SK-N-SH (cell line): Measurements from ENCODE around the gene NUMB. TPM values are rescaled to one million over a fixed set of nuclear protein-coding genes. Genes with fewer than 3 reads are reported as not detected.
A peak's percentile ranks its signal among the peaks of the same experiment; 100 is the strongest.

Experiments
- CTCF ChIA-PET: fragments of 300-600, 350-600 bp; formaldehyde crosslinking; extraction: SDS; loops from one replicate; lab custom pipeline; 2021; lab: Yijun Ruan, JAX
- POLR2A ChIA-PET: fragments of 350-600 bp; sonication (Branson Sonifier 250); formaldehyde crosslinking; extraction: SDS; loops from one replicate; lab custom pipeline; 2020; ENCODE audit warnings: antibody characterized with exemption, inconsistent platforms; lab: Yijun Ruan, JAX
- DNase-seq: peaks from one replicate; pipeline ENCODE4 v3.0.0; 2012
- H2AFZ ChIP-seq: fragments of 200-600 bp; sonication (generic); 2 replicates; pipeline ENCODE4 v1.8.1; 2016; ENCODE audit warnings: antibody characterized with exemption, mild to moderate bottlenecking, low read depth
- H3F3A ChIP-seq: fragments of 200-600 bp; sonication (generic); replicated peaks from 2 replicates; pipeline ENCODE3; 2016; ENCODE audit warnings: antibody characterized with exemption, mild to moderate bottlenecking; ENCODE audit not compliant: insufficient read depth
- H3K27ac ChIP-seq, 2 experiments: fragments of 200-500 bp in 1 of 2; fragments of 200-600 bp in 1 of 2; sonication (Bioruptor generic) in 1 of 2; sonication (generic), shearing (Covaris generic) in 1 of 2; 2 replicates each; pipeline versions ENCODE4 v1.5.1 to v1.6.1; 2014 to 2016; ENCODE audit warnings: low read depth in 2 of 2, inconsistent platforms in 1 of 2, low read length in 1 of 2, mild to moderate bottlenecking in 1 of 2, mixed read lengths in 1 of 2
- H3K27me3 ChIP-seq: fragments of 200-600 bp; sonication (generic), shearing (Covaris generic); 2 replicates; pipeline ENCODE4 v1.6.1; 2016; ENCODE audit warnings: mixed run types; ENCODE audit not compliant: insufficient read depth
- H3K36me3 ChIP-seq, 2 experiments: fragments of 200-500 bp in 1 of 2; fragments of 200-600 bp in 1 of 2; sonication (Bioruptor generic) in 1 of 2; sonication (generic) in 1 of 2; replicated peaks in 1 of 2; 2 replicates each; pipeline versions ENCODE3 to v1.5.1; 2014 to 2016; ENCODE audit warnings: low read length in 1 of 2, mild to moderate bottlenecking in 1 of 2; ENCODE audit not compliant: insufficient read depth in 2 of 2, control insufficient read depth in 1 of 2
- H3K4me1 ChIP-seq, 2 experiments: fragments of 200-500 bp in 1 of 2; fragments of 200-600 bp in 1 of 2; sonication (Bioruptor generic) in 1 of 2; sonication (generic), shearing (Covaris generic) in 1 of 2; 2 replicates each; pipeline versions ENCODE4 v1.5.1 to v1.6.1; 2014 to 2016; ENCODE audit warnings: low read depth in 1 of 2, low read length in 1 of 2, mixed run types in 1 of 2; ENCODE audit not compliant: insufficient read depth in 2 of 2, control insufficient read depth in 1 of 2
- H3K4me2 ChIP-seq: fragments of 200-600 bp; sonication (generic), shearing (Covaris generic); 2 replicates; pipeline ENCODE4 v1.6.1; 2017; ENCODE audit warnings: mixed run types
- H3K4me3 ChIP-seq, 2 experiments: fragments of 200-500 bp in 1 of 2; fragments of 200-600 bp in 1 of 2; sonication (Bioruptor generic) in 1 of 2; sonication (generic), shearing (Covaris generic) in 1 of 2; 2 replicates each; pipeline versions ENCODE4 v1.5.1 to v1.8.1; 2014 to 2016; ENCODE audit warnings: low read depth in 2 of 2, inconsistent platforms in 1 of 2, low read length in 1 of 2, mild to moderate bottlenecking in 1 of 2, mixed read lengths in 1 of 2, moderate library complexity in 1 of 2
- H3K79me2 ChIP-seq: fragments of 200-600 bp; sonication (generic); 2 replicates; pipeline ENCODE4 v1.8.1; 2017; ENCODE audit warnings: mild to moderate bottlenecking; ENCODE audit not compliant: insufficient read depth
- H3K9ac ChIP-seq: fragments of 200-600 bp; sonication (generic); 2 replicates; pipeline ENCODE4 v1.6.1; 2017; ENCODE audit warnings: mixed run types
- H3K9me2 ChIP-seq: fragments of 200-600 bp; sonication (generic); 2 replicates; pipeline ENCODE4 v1.6.1; 2017; ENCODE audit warnings: mixed run types
- H3K9me3 ChIP-seq: fragments of 200-600 bp; sonication (generic); 2 replicates; pipeline ENCODE4 v1.6.1; 2017; ENCODE audit warnings: mixed run types, mild to moderate bottlenecking, moderate library complexity
- H4K20me1 ChIP-seq: fragments of 200-600 bp; sonication (generic); 2 replicates; pipeline ENCODE4 v1.6.1; 2017; ENCODE audit warnings: mild to moderate bottlenecking, mixed run types; ENCODE audit not compliant: insufficient read depth
- CHD2 ChIP-seq: fragments of 150-350 bp; IDR thresholded peaks from 2 replicates; pipeline ENCODE4 v1.6.1; 2018; ENCODE audit warnings: low read length; ENCODE audit not compliant: partially characterized antibody
- PBX3 ChIP-seq: IDR thresholded peaks from 2 replicates; pipeline ENCODE4; 2012
- SIN3A ChIP-seq: IDR thresholded peaks from 2 replicates; pipeline ENCODE4 v1.6.1; 2012; ENCODE audit warnings: low read depth, mild to moderate bottlenecking, low read length, moderate library complexity, borderline replicate concordance
- TCF12 ChIP-seq: IDR thresholded peaks from 2 replicates; pipeline ENCODE4 v1.4.0; 2012
- WGBS: methylation state at CpG from one replicate; pipeline ENCODE4 v1.1.6; 2017; ENCODE audit warnings: low lambda C conversion rate; 5-methylcytosine and 5-hydroxymethylcytosine counted together
- polyA plus RNA-seq, 3 experiments: library from polyadenylated mRNA; depleted of rRNA; stranded (reverse); fragments of >200 nt; gene quantifications; 2 replicates each; pipeline ENCODE4 v1.2.3, GENCODE V29; 2012
- TF ChIP-seq, protein P1 (sequence below): IDR thresholded peaks from 2 replicates; pipeline ENCODE4 v1.4.0; 2012; ENCODE audit warnings: low read depth
- TF ChIP-seq, protein P2 (sequence below): IDR thresholded peaks from 2 replicates; pipeline ENCODE4 v1.4.0; 2012; ENCODE audit warnings: low read depth, borderline replicate concordance
- TF ChIP-seq, protein P3 (sequence below): IDR thresholded peaks from 2 replicates; pipeline ENCODE4 v1.4.0; 2012; ENCODE audit warnings: low read depth, borderline replicate concordance

Gene NUMB
- polyA plus RNA-seq, 1 of the 3 experiments (the other 2 are of a cell fraction), result 58.4 TPM

- TF ChIP-seq, protein P1, sequence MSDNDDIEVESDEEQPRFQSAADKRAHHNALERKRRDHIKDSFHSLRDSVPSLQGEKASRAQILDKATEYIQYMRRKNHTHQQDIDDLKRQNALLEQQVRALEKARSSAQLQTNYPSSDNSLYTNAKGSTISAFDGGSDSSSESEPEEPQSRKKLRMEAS, result no peak
- no peak for TF ChIP-seq CHD2
- TF ChIP-seq, protein P2, sequence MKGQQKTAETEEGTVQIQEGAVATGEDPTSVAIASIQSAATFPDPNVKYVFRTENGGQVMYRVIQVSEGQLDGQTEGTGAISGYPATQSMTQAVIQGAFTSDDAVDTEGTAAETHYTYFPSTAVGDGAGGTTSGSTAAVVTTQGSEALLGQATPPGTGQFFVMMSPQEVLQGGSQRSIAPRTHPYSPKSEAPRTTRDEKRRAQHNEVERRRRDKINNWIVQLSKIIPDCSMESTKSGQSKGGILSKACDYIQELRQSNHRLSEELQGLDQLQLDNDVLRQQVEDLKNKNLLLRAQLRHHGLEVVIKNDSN, result no peak
- Histone ChIP-seq H3K27ac (peak overlapping the region in 1 of 2 experiments; percentile 48; a peak in 1 of 4 replicates), H3K27me3 (no peaks in the 10 kb centered on the region), H3K4me1 (no peaks in the 10 kb centered on the region), H3K9me2 (no peaks in the 10 kb centered on the region), H3K36me3 (peaks cover 0 to 5% of the 10 kb centered on the region in 2 experiments), H2AFZ (no peak overlapping the region), H3K4me3 (no peak overlapping the region), H4K20me1 (peaks cover 13% of the 10 kb centered on the region), H3K9me3 (0 out of 2 replicates have a peak, but pooled peaks cover 3% of the 10 kb centered on the region), H3K9ac (no peak overlapping the region), H3K79me2 (peaks cover 73% of the 10 kb centered on the region), H3K4me2 (no peak overlapping the region), H3F3A (peaks cover 6% of the 10 kb centered on the region)
- CTCF ChIA-PET, result no interaction called here
- POLR2A ChIA-PET, result no interaction called here
- DNase-seq, result no peak
These were observed 81.8 kb downstream of the NUMB start for GRCh38 chr14:73376585-73376984.

GRCh38 chr14:73375861-73376260, 82.5 kb downstream of the NUMB start:
- Histone ChIP-seq H3K79me2 (peaks cover 74% of the 10 kb centered on the region), H3K36me3 (peaks cover 0 to 5% of the 10 kb centered on the region in 2 experiments), H4K20me1 (peaks cover 13% of the 10 kb centered on the region), H3K9ac (no peak overlapping the region), H3K27ac (peak overlapping the region; percentile 18 to 56; a peak in 2 of 4 replicates), H3K4me1 (no peaks in the 10 kb centered on the region), H3K9me2 (no peaks in the 10 kb centered on the region), H3K4me3 (no peak overlapping the region), H3K9me3 (0 out of 2 replicates have a peak, but pooled peaks cover 3% of the 10 kb centered on the region), H3F3A (peaks cover 6% of the 10 kb centered on the region), H3K27me3 (no peaks in the 10 kb centered on the region), H2AFZ (no peak overlapping the region), H3K4me2 (no peak overlapping the region)
- CTCF ChIA-PET, result interaction anchor here (0.7 kb wide), 1 partner anchor 83 kb away, joined by 3 read pairs; the partner anchor contains the start of gene NUMB
- WGBS, result 96% methylated on average over 1 of the region's 1 CpG
- no peak for DNase-seq
- TF ChIP-seq TCF12 (peak; percentile 75), SIN3A (no peak), PBX3 (peak; percentile 42; the same call in 1 of the 2 replicates)
- TF ChIP-seq, protein P3, sequence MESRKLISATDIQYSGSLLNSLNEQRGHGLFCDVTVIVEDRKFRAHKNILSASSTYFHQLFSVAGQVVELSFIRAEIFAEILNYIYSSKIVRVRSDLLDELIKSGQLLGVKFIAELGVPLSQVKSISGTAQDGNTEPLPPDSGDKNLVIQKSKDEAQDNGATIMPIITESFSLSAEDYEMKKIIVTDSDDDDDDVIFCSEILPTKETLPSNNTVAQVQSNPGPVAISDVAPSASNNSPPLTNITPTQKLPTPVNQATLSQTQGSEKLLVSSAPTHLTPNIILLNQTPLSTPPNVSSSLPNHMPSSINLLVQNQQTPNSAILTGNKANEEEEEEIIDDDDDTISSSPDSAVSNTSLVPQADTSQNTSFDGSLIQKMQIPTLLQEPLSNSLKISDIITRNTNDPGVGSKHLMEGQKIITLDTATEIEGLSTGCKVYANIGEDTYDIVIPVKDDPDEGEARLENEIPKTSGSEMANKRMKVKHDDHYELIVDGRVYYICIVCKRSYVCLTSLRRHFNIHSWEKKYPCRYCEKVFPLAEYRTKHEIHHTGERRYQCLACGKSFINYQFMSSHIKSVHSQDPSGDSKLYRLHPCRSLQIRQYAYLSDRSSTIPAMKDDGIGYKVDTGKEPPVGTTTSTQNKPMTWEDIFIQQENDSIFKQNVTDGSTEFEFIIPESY, result no peak
- POLR2A ChIA-PET, result no interaction called here
